H1 (cell line): Measurements from ENCODE around the gene TCIRG1. TPM values are rescaled to one million over a fixed set of nuclear protein-coding genes. Genes with fewer than 3 reads are reported as not detected.

Source experiments
- CTCF ChIA-PET: fragments of 300-600 bp; sonication (Branson Sonifier 250); formaldehyde crosslinking; loops from one replicate; lab custom pipeline; 2021; ENCODE audit not compliant: partially characterized antibody; lab: Charles Lee
- POLR2A ChIA-PET: fragments of 300-600 bp; sonication (Branson Sonifier 250); formaldehyde crosslinking; loops from one replicate; lab custom pipeline; 2021; ENCODE audit warnings: inconsistent platforms; ENCODE audit not compliant: partially characterized antibody; lab: Charles Lee
- DNase-seq, 2 experiments: peaks; one replicate each; pipeline versions ENCODE4 v3.0.0 to v3.0.0-alpha.2; 2010 to 2022; ENCODE audit warnings: low spot score in 2 of 2, low read depth in 1 of 2, mixed read lengths in 1 of 2
- FAIRE-seq: peaks from 2 replicates; lab custom pipeline; 2011; peaks lifted over from hg19 to GRCh38; lab: Jason Lieb, UNC
- H2AFZ ChIP-seq: 2 replicates; pipeline ENCODE4 v1.8.1; 2012; ENCODE audit warnings: low read length, inconsistent platforms
- H2AK5ac ChIP-seq: 2 replicates; pipeline ENCODE4 v1.6.1; 2013; ENCODE audit warnings: low read depth, low read length
- H2BK120ac ChIP-seq: replicated peaks from 2 replicates; pipeline ENCODE3; 2013; ENCODE audit warnings: low read depth, low read length, inconsistent platforms
- H2BK12ac ChIP-seq: 2 replicates; pipeline ENCODE4 v1.6.1; 2013; ENCODE audit warnings: low read depth, low read length
- H2BK15ac ChIP-seq: 2 replicates; pipeline ENCODE4 v1.6.1; 2013; ENCODE audit warnings: low read length
- H2BK20ac ChIP-seq: 2 replicates; pipeline ENCODE4 v1.6.1; 2013; ENCODE audit warnings: low read length
- H2BK5ac ChIP-seq: 2 replicates; pipeline ENCODE4 v1.6.1; 2013; ENCODE audit warnings: low read depth, low read length
- H3K14ac ChIP-seq: 2 replicates; pipeline ENCODE4 v1.6.1; 2013; ENCODE audit warnings: inconsistent platforms; ENCODE audit not compliant: insufficient read length
- H3K18ac ChIP-seq: 2 replicates; pipeline ENCODE4 v1.6.1; 2013; ENCODE audit warnings: low read length; ENCODE audit errors: extremely low read depth
- H3K23ac ChIP-seq: 2 replicates; pipeline ENCODE4 v1.6.1; 2013; ENCODE audit warnings: inconsistent platforms; ENCODE audit not compliant: insufficient read length
- H3K23me2 ChIP-seq: 2 replicates; pipeline ENCODE4 v1.6.1; 2013; ENCODE audit warnings: low read depth, low read length
- H3K27ac ChIP-seq: 2 replicates; pipeline ENCODE4 v1.6.1; 2011; ENCODE audit warnings: low read depth, low read length, inconsistent platforms
- H3K27me3 ChIP-seq, 4 experiments: replicated peaks in 1 of 4; 1 replicate in 1 of 4; 2 replicates in 3 of 4; pipeline versions ENCODE4 v1.6.1 to v1.8.1; 2011 to 2013; ENCODE audit warnings: low read length in 3 of 4, mild to moderate bottlenecking in 3 of 4, inconsistent platforms in 2 of 4, mixed read lengths in 2 of 4, moderate library complexity in 1 of 4; ENCODE audit not compliant: control insufficient read depth in 3 of 4, insufficient read depth in 3 of 4; ENCODE audit errors: extremely low read depth in 1 of 4
- H3K36me3 ChIP-seq, 4 experiments: 2 replicates each; pipeline versions ENCODE4 v1.6.1 to v1.8.1; 2011 to 2013; ENCODE audit warnings: mild to moderate bottlenecking in 4 of 4, low read length in 3 of 4, moderate library complexity in 2 of 4, control low read depth in 1 of 4, inconsistent platforms in 1 of 4; ENCODE audit not compliant: insufficient read depth in 4 of 4, control insufficient read depth in 2 of 4
- H3K4ac ChIP-seq: replicated peaks from 2 replicates; pipeline ENCODE3; 2013; ENCODE audit warnings: low read length, low read depth, mixed read lengths, inconsistent platforms; ENCODE audit not compliant: insufficient read length
- H3K4me1 ChIP-seq, 4 experiments: replicated peaks in 1 of 4; 1 replicate in 1 of 4; 2 replicates in 3 of 4; pipeline versions ENCODE4 v1.6.1 to v1.8.1; 2011 to 2013; ENCODE audit warnings: low read length in 3 of 4, inconsistent platforms in 2 of 4, mixed read lengths in 1 of 4; ENCODE audit not compliant: insufficient read depth in 4 of 4, control insufficient read depth in 3 of 4
- H3K4me2 ChIP-seq, 2 experiments: 2 replicates each; pipeline versions ENCODE4 v1.6.1 to v1.8.1; 2011 to 2013; ENCODE audit warnings: low read depth in 2 of 2, low read length in 2 of 2, control low read depth in 1 of 2, inconsistent platforms in 1 of 2, mild to moderate bottlenecking in 1 of 2; ENCODE audit not compliant: insufficient read depth in 1 of 2
- H3K4me3 ChIP-seq, 4 experiments: fragments of 200-600, 300-600 bp in 1 of 4; sonication (generic), shearing (Covaris generic), sonication (Bioruptor Twin) in 1 of 4; 2 replicates each; pipeline versions ENCODE4 v1.5.1 to v1.8.1; 2011 to 2016; ENCODE audit warnings: low read length in 4 of 4, low read depth in 3 of 4, control low read depth in 2 of 4, inconsistent platforms in 2 of 4, mild to moderate bottlenecking in 2 of 4, mixed read lengths in 1 of 4, moderate library complexity in 1 of 4; ENCODE audit not compliant: insufficient read depth in 2 of 4; ENCODE audit errors: extremely low read depth in 1 of 4
- H3K56ac ChIP-seq: replicated peaks from 2 replicates; pipeline ENCODE3; 2013; ENCODE audit warnings: low read depth, mild to moderate bottlenecking, mixed read lengths, low read length, inconsistent platforms; ENCODE audit not compliant: insufficient read length
- H3K79me1 ChIP-seq: 2 replicates; pipeline ENCODE4 v1.6.1; 2013; ENCODE audit warnings: low read depth, low read length, control low read depth
- H3K79me2 ChIP-seq, 2 experiments: 2 replicates each; pipeline versions ENCODE4 v1.6.1 to v1.8.1; 2012 to 2013; ENCODE audit warnings: low read length in 2 of 2, mild to moderate bottlenecking in 2 of 2, inconsistent platforms in 1 of 2; ENCODE audit not compliant: insufficient read depth in 2 of 2, control insufficient read depth in 1 of 2
- H3K9ac ChIP-seq, 4 experiments: replicated peaks in 1 of 4; 1 replicate in 1 of 4; 2 replicates in 3 of 4; pipeline versions ENCODE4 v1.6.1 to v1.8.1; 2011 to 2013; ENCODE audit warnings: low read depth in 3 of 4, low read length in 3 of 4, control low read depth in 2 of 4, mild to moderate bottlenecking in 2 of 4, moderate library complexity in 2 of 4, inconsistent platforms in 1 of 4; ENCODE audit errors: extremely low read depth in 1 of 4
- H3K9me3 ChIP-seq, 2 experiments: 2 replicates each; pipeline versions ENCODE4 v1.6.1 to v1.8.1; 2012 to 2013; ENCODE audit warnings: mild to moderate bottlenecking in 2 of 2, moderate library complexity in 2 of 2, control low read depth in 1 of 2, inconsistent platforms in 1 of 2, low read depth in 1 of 2, low read length in 1 of 2, mixed read lengths in 1 of 2; ENCODE audit not compliant: insufficient read depth in 2 of 2
- H4K20me1 ChIP-seq, 2 experiments: replicated peaks in 1 of 2; 2 replicates each; pipeline versions ENCODE3 to v1.8.1; 2011 to 2013; ENCODE audit warnings: inconsistent platforms in 2 of 2, low read length in 2 of 2, mild to moderate bottlenecking in 1 of 2; ENCODE audit not compliant: insufficient read depth in 2 of 2, control insufficient read depth in 1 of 2
- H4K5ac ChIP-seq: 2 replicates; pipeline ENCODE4 v1.6.1; 2013; ENCODE audit warnings: low read length, low read depth, mixed read lengths, inconsistent platforms; ENCODE audit not compliant: insufficient read length
- H4K8ac ChIP-seq: 2 replicates; pipeline ENCODE4 v1.8.0; 2013; ENCODE audit warnings: mild to moderate bottlenecking, moderate library complexity, low read length, inconsistent platforms; ENCODE audit not compliant: insufficient read depth; ENCODE audit errors: extremely low read depth
- H4K91ac ChIP-seq: replicated peaks from 2 replicates; pipeline ENCODE3; 2013; ENCODE audit warnings: low read length, mixed read lengths, inconsistent platforms; ENCODE audit not compliant: insufficient read length
- BRCA1 ChIP-seq: IDR thresholded peaks from 2 replicates; pipeline ENCODE4 v1.6.1; 2012; ENCODE audit warnings: low read depth, low read length, improper control_type of control experiment
- CHD1 ChIP-seq: IDR thresholded peaks from 2 replicates; pipeline ENCODE4 v1.6.1; 2012; ENCODE audit warnings: low read depth, low read length, improper control_type of control experiment
- CREB1 ChIP-seq: IDR thresholded peaks from 2 replicates; pipeline ENCODE4 v1.6.1; 2012; ENCODE audit warnings: inconsistent platforms
- EZH2 ChIP-seq: fragments of 200-600 bp; sonication (generic); IDR thresholded peaks from 2 replicates; pipeline ENCODE4 v1.7.1; 2012; ENCODE audit warnings: low read depth, mild to moderate bottlenecking, moderate library complexity, low read length, inconsistent platforms; ENCODE audit not compliant: severe bottlenecking
- FOSL1 ChIP-seq: IDR thresholded peaks from 2 replicates; pipeline ENCODE4 v1.6.1; 2011; ENCODE audit warnings: mild to moderate bottlenecking, low read depth, low read length, moderate library complexity; ENCODE audit not compliant: insufficient read depth
- KDM1A ChIP-seq: fragments of 200-600, 300-600 bp; sonication (generic); IDR thresholded peaks from 2 replicates; pipeline ENCODE4 v1.7.1; 2016; ENCODE audit warnings: mild to moderate bottlenecking, low read length, borderline replicate concordance
- KDM5A ChIP-seq: fragments of 200-600 bp; IDR thresholded peaks from 2 replicates; pipeline ENCODE4 v1.7.1; 2012; ENCODE audit warnings: mild to moderate bottlenecking, low read length, inconsistent platforms, mixed read lengths
- NRF1 ChIP-seq: IDR thresholded peaks from 2 replicates; pipeline ENCODE4 v1.6.1; 2011; ENCODE audit warnings: mild to moderate bottlenecking, low read depth, low read length, improper control_type of control experiment
- RAD21 ChIP-seq, 2 experiments: IDR thresholded peaks in 1 of 2; conservative IDR thresholded peaks in 1 of 2; 2 replicates each; pipeline ENCODE4 v1.6.1; 2011; ENCODE audit warnings: low read depth in 2 of 2, low read length in 2 of 2, improper control_type of control experiment in 1 of 2, inconsistent platforms in 1 of 2, mild to moderate bottlenecking in 1 of 2, moderate library complexity in 1 of 2
- SIX5 ChIP-seq: IDR thresholded peaks from 2 replicates; pipeline ENCODE4 v1.6.1; 2011; ENCODE audit warnings: mild to moderate bottlenecking, low read depth, low read length
- SUZ12 ChIP-seq: fragments of 200-600 bp; sonication (generic); IDR thresholded peaks from 2 replicates; pipeline ENCODE4 v1.6.1; 2012; ENCODE audit warnings: mild to moderate bottlenecking, inconsistent platforms, low read length, moderate library complexity, mixed read lengths
- TAF1 ChIP-seq: IDR thresholded peaks from 2 replicates; pipeline ENCODE4 v1.6.1; 2011; ENCODE audit warnings: mild to moderate bottlenecking, low read depth, low read length
- WGBS, 2 experiments: shearing (Covaris generic) in 1 of 2; methylation state at CpG; one replicate each; pipeline versions ENCODE4 v1.1.6 to v1.1.7; 2013 to 2015; ENCODE audit warnings: low lambda C conversion rate in 2 of 2, mixed read lengths in 2 of 2, inconsistent platforms in 1 of 2, low coverage in 1 of 2, missing lambda C conversion rate in 1 of 2; ENCODE audit not compliant: insufficient replicate concordance in 2 of 2, insufficient coverage in 1 of 2, insufficient read length in 1 of 2; ENCODE audit errors: extremely low coverage in 1 of 2, missing lambda C conversion rate in 1 of 2; 5-methylcytosine and 5-hydroxymethylcytosine counted together
- polyA plus RNA-seq, 7 experiments: library from polyadenylated mRNA; depleted of rRNA in 3 of 7; stranded (reverse) in 5 of 7; unstranded in 2 of 7; fragments of >200 nt in 5 of 7; fragments of 200-250 nt in 2 of 7; gene quantifications; 1 replicate in 5 of 7; 2 replicates in 1 of 7; 4 replicates in 1 of 7; pipeline versions ENCODE4 v1.2.1 to v1.2.3, GENCODE V29; 2011 to 2013; ENCODE audit warnings: missing spikeins in 2 of 7, mixed read lengths in 2 of 7
- total RNA-seq: library from RNA; stranded (reverse); fragmentation: NEBNext Ultra II Directional; extraction: Animal tissue kit (Norgen Biotek cat#: 25700); gene quantifications from 2 replicates; pipeline ENCODE4 v1.2.1, GENCODE V29; 2021

Gene TCIRG1
- total and polyA plus RNA-seq, 2 of the 8 experiments (the other 6 are each of a cell fraction or from before 2014, with no cell fraction given), result 25.3 to 39.6 TPM

DNA sequence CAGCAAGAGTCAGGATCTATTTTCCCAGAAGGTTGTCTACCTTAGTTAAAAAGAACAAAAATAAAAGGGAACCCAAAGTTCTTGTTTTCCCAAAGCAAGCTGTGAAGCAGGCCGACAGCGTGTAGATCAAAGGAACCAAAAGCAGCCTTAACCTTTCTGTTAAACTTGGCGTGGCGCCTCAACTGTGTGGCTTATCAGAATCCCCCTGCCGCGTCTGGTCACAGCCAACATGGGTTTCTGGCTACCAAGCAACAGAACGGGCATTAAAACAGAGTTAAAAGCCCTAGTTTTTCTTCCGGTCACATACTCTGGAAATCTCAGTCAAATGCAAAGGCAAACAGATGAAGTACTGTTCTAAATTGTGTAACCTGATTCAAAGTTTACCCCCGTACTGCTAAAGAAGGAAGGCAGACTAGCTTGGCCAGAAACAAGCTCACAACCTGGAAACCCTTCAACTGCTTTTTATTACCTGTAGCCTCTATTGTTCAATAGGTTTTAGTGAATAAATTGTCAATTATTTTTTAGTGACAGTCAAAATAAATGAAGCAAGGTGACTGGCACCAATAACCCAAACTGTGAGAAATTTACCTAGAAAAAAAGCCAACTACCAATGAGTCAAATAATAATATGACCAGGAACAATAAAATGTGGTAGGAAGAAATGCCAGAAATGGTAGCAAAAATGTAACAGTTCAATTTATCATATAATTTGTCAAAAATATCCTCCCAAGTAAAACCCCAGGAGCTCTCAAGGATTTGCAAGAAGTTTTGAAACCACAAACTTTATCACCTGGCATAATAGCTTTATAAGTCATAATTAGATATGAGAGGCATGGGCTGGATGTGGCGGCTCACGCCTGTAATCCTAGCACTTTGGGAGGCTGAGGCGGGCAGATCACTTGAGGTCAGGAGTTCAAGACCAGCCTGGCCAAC lies 60.9 kb downstream of the TCIRG1 start:
- H2BK120ac ChIP-seq, result no peak overlapping the region
- DNase-seq (no peak), FAIRE-seq (no peak)
- no peaks in the 10 kb centered on the region for H3K9me3 ChIP-seq
- WGBS, 2 experiments, result 83% methylated on average over 12 of the region's 12 CpGs; no CpG with 5 or more reads in 1 of the 2 experiments
- H3K4me2 ChIP-seq, result no peak overlapping the region
- peaks cover 6 to 10% of the 10 kb centered on the region in 2 experiments for H4K20me1 ChIP-seq
- H3K27me3 ChIP-seq, result no peaks in the 10 kb centered on the region
- H3K79me2 ChIP-seq, result peaks cover 23 to 83% of the 10 kb centered on the region in 2 experiments
- no peak overlapping the region for H3K27ac ChIP-seq
- no peak overlapping the region for H3K18ac ChIP-seq
- H2BK15ac ChIP-seq, result no peak overlapping the region
- no peak overlapping the region for H4K5ac ChIP-seq
- H2AFZ ChIP-seq, result no peak overlapping the region
- CTCF ChIA-PET, result interaction anchor here (0.7 to 3.6 kb wide), 2 partner anchors 12 to 33 kb away, joined by 3 to 9 read pairs; no protein-coding TSS in a partner anchor
- H3K4me3 ChIP-seq, result no peak overlapping the region
- no peaks in the 10 kb centered on the region for H3K23me2 ChIP-seq
- POLR2A ChIA-PET, result interaction anchor here (0.6 to 1.1 kb wide), 2 partner anchors 19 to 91 kb away, joined by 3 to 5 read pairs; no protein-coding TSS in a partner anchor
- no peak overlapping the region for H2BK12ac ChIP-seq
- H3K79me1 ChIP-seq, result peaks cover 7% of the 10 kb centered on the region
- H3K56ac ChIP-seq, result no peak overlapping the region
- H3K23ac ChIP-seq, result no peak overlapping the region
- no peak overlapping the region for H3K14ac ChIP-seq
- no peak overlapping the region for H3K4ac ChIP-seq
- peaks cover 0 to 10% (median under 1%) of the 10 kb centered on the region in 4 experiments; a peak in 3 of 8 replicates for H3K36me3 ChIP-seq
- no peak overlapping the region for H4K91ac ChIP-seq
- no peak overlapping the region for H2BK20ac ChIP-seq
- no peak overlapping the region for H2BK5ac ChIP-seq
- H4K8ac ChIP-seq, result no peak overlapping the region
- no peak overlapping the region for H2AK5ac ChIP-seq
- H3K9ac ChIP-seq, result peak overlapping the region in 1 of 4 experiments; percentile 1; a peak in 1 of 7 replicates
- H3K4me1 ChIP-seq, result peaks cover 0 to 2% (median 0%) of the 10 kb centered on the region in 4 experiments; a peak in 1 of 7 replicates
- TF ChIP-seq CHD1, result no peak
- TF ChIP-seq KDM5A, result no peak
- no peak for TF ChIP-seq SUZ12
- TF ChIP-seq TAF1, result no peak
- no peak for TF ChIP-seq SIX5
- TF ChIP-seq NRF1, result no peak
- no peak for TF ChIP-seq CREB1
- TF ChIP-seq FOSL1, result no peak
- TF ChIP-seq EZH2, result no peak
- TF ChIP-seq KDM1A, result no peak
- TF ChIP-seq BRCA1, result no peak
- no peak for TF ChIP-seq RAD21 (IDR thresholded peaks at IDR 0.05 in 1 of 2, conservative IDR thresholded peaks at IDR 0.05 in 1 of 2; ENCODE audit: low read depth in 2 of 2, low read length in 2 of 2)
